Central memory CD8-positive, alpha-beta T cell (primary cell): Measurements from ENCODE around the gene TRAPPC12.

Experiments
- ATAC-seq: fragments of 150-1000 bp; cut with Tn5 transposase; replicated peaks from 2 replicates; pipeline ENCODE4 v1.10.0; 2022; ENCODE audit warnings: mild to moderate bottlenecking, moderate FRiP score, moderate number of reproducible peaks; ENCODE audit not compliant: poor library complexity, severe bottlenecking; ENCODE audit errors: extremely low read depth
- DNase-seq, 2 donors: peaks; one replicate each; pipeline ENCODE4 v3.0.0; 2021; ENCODE audit warnings: low spot score in 2 of 2
- H3K27ac Mint-ChIP-seq: one replicate; pipeline ENCODE4 v1.8.0; 2022; ENCODE audit warnings: low read depth, mild to moderate bottlenecking, moderate library complexity, mixed read lengths
- H3K27me3 Mint-ChIP-seq: one replicate; pipeline ENCODE4 v1.8.0; 2022; ENCODE audit warnings: mixed read lengths
- H3K36me3 Mint-ChIP-seq: one replicate; pipeline ENCODE4 v1.8.0; 2022; ENCODE audit warnings: mild to moderate bottlenecking, moderate library complexity, mixed read lengths; ENCODE audit not compliant: insufficient read depth
- H3K4me1 Mint-ChIP-seq: one replicate; pipeline ENCODE4 v1.8.0; 2022; ENCODE audit warnings: mixed read lengths
- H3K4me3 Mint-ChIP-seq: one replicate; pipeline ENCODE4 v1.8.0; 2022; ENCODE audit warnings: mild to moderate bottlenecking, moderate library complexity, mixed read lengths
- H3K9me3 Mint-ChIP-seq: one replicate; pipeline ENCODE4 v1.8.0; 2022; ENCODE audit warnings: mixed read lengths

The TRAPPC12 gene

DNA sequence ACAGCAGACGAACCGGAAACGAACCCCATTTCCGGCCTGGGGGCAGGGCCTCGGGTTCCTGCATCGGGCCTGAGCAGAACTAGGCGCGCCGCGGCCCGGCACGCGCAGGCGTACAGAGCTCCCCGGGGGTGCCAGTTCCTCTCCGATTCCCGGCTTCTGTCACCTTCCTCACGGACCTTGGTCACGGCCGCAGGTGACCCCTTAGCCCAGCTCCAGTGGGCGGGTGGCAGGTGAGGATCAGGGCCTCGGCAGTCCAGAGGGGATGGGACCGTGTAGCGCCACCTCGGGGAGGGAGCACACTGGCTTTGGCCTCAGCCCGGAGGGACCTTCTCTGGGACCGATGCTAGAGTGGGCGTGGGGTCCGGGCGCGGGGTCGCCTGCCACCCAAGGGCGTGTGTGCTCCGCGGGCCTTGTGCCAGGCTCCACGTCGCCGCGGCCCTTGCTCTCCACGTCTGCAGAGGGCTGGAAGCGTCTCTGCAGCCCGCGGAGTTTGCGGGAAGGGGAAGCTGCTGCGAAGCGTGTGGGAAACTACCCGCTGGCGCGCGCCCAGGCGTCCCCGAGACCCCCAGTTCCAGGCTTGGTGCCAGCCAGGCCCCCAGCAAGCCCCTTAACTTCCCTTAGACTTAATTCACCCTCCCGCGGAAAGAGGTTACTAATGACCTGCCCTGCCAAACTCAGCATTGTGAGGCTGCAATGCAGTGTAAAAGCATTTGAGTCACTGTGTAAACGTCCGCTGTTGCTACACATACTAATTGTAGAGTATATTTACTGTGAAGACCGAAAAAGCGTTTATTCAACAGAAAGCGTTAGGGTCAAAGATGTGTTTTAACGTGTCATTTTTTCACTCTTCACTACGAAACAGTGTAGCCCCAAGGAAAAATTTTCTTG lies at the start of gene TRAPPC12:
Gene TRAPPC12, plus strand, starts transcription at position 48 of the 888 bp plus-strand sequence. CDS start 7,930 bp downstream, outside the sequence.
- no peaks in the 10 kb centered on the region for H3K9me3 Mint-ChIP-seq
- H3K4me1 Mint-ChIP-seq, result peaks cover 42% of the 10 kb centered on the region
- peaks cover 44% of the 10 kb centered on the region for H3K36me3 Mint-ChIP-seq
- H3K27ac Mint-ChIP-seq, result peak within 1 kb of the TSS; percentile 97
- DNase-seq (peak; percentile 86 to 87), ATAC-seq (peak; percentile 75)
- no peaks in the 10 kb centered on the region for H3K27me3 Mint-ChIP-seq
- H3K4me3 Mint-ChIP-seq, result peak within 1 kb of the TSS; percentile 98

DNA sequence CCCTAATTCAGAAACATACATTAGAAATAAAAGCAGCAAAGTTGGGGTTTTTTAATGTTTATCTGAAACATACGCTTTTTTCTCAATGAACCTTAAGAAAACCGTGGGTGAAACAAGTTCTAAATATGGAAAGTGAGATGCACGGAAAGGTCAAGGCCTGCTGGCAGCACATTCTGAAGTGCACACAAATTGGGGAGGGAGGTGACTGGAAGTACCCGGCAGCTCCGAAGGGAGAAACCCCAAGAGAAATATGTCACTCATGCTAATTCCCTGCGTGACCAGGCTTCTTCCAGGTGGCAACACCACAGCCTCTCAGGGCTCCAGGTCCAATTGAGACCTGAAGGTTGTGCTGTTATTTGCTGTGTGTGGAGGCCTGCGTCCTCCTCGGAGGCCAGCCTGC lies 47.4 kb upstream of the TRAPPC12 start:
- no peak for ATAC-seq
- H3K27ac Mint-ChIP-seq, result no peak overlapping the region
- no peaks in the 10 kb centered on the region for H3K9me3 Mint-ChIP-seq
- DNase-seq, result no peak
- H3K4me1 Mint-ChIP-seq, result peaks cover 30% of the 10 kb centered on the region
- peaks cover 16% of the 10 kb centered on the region for H3K36me3 Mint-ChIP-seq
- no peak overlapping the region for H3K4me3 Mint-ChIP-seq
- H3K27me3 Mint-ChIP-seq, result no peaks in the 10 kb centered on the region

DNA sequence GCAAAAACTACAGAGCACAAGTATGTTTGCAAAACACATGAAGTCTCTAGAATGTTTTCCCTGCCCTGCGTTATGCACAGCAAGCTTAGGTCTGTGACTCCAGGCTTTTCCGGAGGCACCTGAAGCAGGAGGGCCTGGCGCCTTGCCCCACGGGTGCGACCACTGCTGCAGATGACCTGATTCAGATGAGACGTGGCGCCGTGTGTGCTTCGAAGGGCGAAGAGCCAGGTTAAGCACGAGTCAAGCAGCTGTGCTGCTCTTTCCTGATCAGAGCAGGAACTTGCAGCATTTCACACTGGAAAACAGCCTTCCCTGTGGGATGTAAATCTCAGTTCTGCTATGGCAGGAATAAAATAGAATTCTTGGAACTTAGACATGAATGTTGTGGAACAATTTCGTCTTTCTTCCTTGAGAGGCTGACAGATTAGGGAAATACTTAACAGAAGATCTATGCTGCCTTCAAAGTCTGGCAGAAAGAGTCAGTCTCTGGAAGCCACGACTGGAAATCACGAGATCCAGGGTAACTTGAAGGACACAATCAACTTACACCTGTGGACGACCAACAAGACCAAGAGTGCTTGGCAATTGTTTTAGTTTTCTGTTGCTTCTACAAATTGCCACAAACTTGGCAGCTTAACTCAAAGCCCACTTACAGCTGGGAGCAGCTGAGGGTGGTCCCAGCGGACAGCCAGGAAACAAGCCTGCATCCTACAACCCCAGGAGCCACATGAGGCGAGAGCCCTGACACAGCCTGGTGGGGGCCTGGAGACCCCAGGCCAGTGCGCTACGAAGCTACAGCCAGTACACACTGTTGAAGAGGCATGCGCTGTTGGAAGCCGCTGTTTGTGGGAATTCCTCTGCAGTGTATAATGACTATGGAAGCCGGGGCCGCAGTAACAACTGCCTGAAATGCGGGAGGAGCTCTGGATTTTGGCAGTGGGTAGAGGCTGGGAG lies 44.8 kb upstream of the TRAPPC12 start:
- H3K36me3 Mint-ChIP-seq, result peaks cover 15% of the 10 kb centered on the region

DNA sequence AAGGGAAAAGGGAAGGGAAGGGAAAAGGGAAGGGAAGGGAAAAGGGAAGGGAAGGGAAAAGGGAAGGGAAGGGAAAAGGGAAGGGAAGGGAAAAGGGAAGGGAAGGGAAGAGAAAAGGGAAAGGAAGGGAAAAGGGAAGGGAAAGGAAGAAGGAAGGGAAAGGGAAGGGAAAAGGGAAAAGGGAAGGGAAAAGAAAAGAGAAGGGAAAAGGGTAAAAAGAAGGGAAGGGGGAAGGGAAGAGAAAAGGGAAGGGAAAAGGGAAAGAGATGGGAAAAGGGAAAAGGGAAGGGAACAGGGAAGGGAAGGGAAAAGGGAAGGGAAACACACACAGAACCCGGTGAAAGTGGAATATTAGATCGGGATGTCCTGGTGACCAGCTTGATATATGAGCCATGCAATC lies 42.6 kb upstream of the TRAPPC12 start:
- H3K9me3 Mint-ChIP-seq, result no peaks in the 10 kb centered on the region
- DNase-seq (no peak), ATAC-seq (no peak)
- H3K27me3 Mint-ChIP-seq, result no peaks in the 10 kb centered on the region
- H3K27ac Mint-ChIP-seq, result peak overlapping the region; percentile 87
- H3K4me1 Mint-ChIP-seq, result peaks cover 13% of the 10 kb centered on the region
- no peak overlapping the region for H3K4me3 Mint-ChIP-seq
- peaks cover 11% of the 10 kb centered on the region for H3K36me3 Mint-ChIP-seq

More for the DNA sequence above, 44.8 kb upstream of the TRAPPC12 start:
- no peak for ATAC-seq
- Mint-ChIP-seq H3K4me3 (no peak overlapping the region), H3K27ac (no peak overlapping the region), H3K27me3 (no peaks in the 10 kb centered on the region), H3K9me3 (no peaks in the 10 kb centered on the region), H3K4me1 (peaks cover 22% of the 10 kb centered on the region)
- DNase-seq, result no peak

DNA sequence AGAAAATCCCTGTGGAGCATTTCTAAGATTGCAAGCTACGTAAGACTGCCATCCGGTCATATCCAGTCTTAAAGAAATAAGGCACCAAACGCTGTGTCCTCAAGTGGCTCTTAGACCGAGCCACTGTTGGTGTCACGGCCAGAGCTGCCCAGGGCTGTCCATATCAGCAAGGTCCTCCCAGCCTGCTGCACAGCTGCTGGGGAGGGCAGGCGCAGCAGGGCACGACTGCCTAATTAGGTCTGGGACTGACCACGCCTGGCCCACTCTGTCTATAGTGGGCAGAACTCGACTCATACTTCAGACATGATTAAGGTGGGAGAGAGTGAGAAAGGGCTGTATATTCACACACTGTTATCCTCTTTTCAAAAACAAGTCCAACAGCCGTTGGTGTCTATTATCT lies 41.2 kb upstream of the TRAPPC12 start:
- Mint-ChIP-seq H3K4me1 (peaks cover 13% of the 10 kb centered on the region), H3K27me3 (no peaks in the 10 kb centered on the region), H3K36me3 (peaks cover 8% of the 10 kb centered on the region), H3K4me3 (no peak overlapping the region), H3K27ac (no peak overlapping the region), H3K9me3 (no peaks in the 10 kb centered on the region)
- no peak for ATAC-seq
- DNase-seq, result no peak

DNA sequence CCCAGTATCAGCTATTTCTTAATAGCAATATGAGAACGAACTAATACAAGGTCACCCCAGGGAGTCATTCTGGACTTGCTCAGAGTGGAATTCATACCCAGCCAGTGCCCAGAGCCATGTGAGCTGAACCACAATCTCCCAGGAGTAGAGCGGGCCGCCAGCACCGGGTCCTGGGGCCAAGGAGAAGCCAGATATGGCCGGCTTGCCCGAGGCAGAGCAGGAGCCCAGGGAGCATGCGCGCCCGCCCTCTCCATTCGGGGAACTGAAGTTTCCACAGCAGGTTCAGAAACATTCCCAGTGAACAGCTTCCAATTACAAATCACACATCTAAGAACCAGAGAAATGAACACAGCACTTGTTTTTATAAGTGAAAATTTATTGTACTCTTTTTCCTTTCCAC lies 39.4 kb upstream of the TRAPPC12 start:
- DNase-seq (no peak), ATAC-seq (no peak)
- Mint-ChIP-seq H3K27ac (no peak overlapping the region), H3K4me3 (no peak overlapping the region), H3K27me3 (no peaks in the 10 kb centered on the region), H3K9me3 (no peaks in the 10 kb centered on the region), H3K4me1 (peaks cover 13% of the 10 kb centered on the region), H3K36me3 (peaks cover 8% of the 10 kb centered on the region)

DNA sequence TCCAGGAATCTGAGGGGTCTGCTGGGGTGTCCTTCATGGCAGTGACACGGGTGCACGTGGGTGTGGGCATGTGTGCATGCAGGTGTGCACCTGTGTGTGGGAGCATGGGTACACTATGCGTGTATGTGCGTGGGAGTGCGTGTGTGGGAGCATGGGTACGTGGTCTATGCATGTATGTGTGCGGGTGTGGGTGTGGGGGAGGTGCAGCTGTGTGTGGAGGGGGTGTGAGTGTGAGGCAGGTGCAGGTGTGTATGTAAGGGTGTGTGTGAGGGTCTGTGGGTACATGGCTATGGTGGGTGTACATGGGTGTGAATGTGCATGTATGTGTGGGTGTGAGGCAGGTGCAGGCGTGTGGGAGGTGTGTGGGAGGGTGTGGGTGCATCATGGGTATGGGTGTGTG lies 38.2 kb upstream of the TRAPPC12 start:
- no peak overlapping the region for H3K27ac Mint-ChIP-seq
- ATAC-seq, result no peak
- H3K27me3 Mint-ChIP-seq, result no peaks in the 10 kb centered on the region
- DNase-seq, result no peak
- peaks cover 7% of the 10 kb centered on the region for H3K36me3 Mint-ChIP-seq
- H3K9me3 Mint-ChIP-seq, result no peaks in the 10 kb centered on the region
- H3K4me3 Mint-ChIP-seq, result no peak overlapping the region
- H3K4me1 Mint-ChIP-seq, result peaks cover 5% of the 10 kb centered on the region

DNA sequence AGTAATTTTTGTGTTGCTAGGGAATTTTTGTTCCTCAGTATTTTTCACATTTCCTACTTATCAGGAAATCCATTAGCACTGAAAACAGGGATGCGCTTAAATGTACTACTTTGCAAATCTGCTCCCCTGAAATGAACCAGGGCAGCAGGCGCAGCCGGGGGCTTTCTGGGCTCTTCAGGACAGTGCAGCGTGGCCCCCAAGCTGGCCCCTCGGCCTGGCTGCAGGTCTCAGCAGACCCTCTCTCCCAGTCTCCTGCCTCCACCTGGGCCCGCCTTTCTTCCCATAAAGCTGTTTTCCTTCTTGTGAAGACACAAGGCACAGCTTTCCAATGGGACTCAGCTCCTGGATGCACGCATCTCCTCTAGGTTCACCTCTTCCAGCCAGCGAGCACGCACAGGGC lies 37.2 kb upstream of the TRAPPC12 start:
- Mint-ChIP-seq H3K4me3 (no peak overlapping the region), H3K9me3 (no peaks in the 10 kb centered on the region), H3K4me1 (peaks cover 11% of the 10 kb centered on the region), H3K27ac (peak overlapping the region; percentile 4), H3K36me3 (peaks cover 5% of the 10 kb centered on the region), H3K27me3 (no peaks in the 10 kb centered on the region)
- ATAC-seq (no peak), DNase-seq (no peak)

DNA sequence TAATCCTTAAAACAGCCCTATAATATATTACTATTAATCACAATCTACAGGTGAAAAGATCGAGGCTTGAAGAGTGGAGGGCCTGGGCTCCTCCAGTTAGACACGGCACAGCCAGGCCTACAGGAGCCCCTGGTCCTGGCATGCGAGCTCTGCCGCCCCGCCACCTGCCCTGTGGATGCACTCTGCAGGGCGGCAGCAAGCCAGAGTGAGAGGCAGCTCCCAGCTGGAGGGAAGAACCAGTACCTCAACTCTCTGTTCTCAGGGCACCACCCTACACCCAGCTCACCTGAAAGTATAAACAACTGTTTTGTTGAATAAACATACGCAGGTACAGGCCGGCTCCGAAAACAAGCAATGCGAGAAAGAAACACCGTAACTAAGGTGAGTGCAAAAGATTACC lies 36.5 kb upstream of the TRAPPC12 start:
- Mint-ChIP-seq H3K4me1 (peaks cover 17% of the 10 kb centered on the region), H3K4me3 (no peak overlapping the region), H3K36me3 (peaks cover 3% of the 10 kb centered on the region), H3K9me3 (no peaks in the 10 kb centered on the region), H3K27me3 (no peaks in the 10 kb centered on the region), H3K27ac (peak overlapping the region; percentile 4)
- DNase-seq (no peak), ATAC-seq (no peak)

DNA sequence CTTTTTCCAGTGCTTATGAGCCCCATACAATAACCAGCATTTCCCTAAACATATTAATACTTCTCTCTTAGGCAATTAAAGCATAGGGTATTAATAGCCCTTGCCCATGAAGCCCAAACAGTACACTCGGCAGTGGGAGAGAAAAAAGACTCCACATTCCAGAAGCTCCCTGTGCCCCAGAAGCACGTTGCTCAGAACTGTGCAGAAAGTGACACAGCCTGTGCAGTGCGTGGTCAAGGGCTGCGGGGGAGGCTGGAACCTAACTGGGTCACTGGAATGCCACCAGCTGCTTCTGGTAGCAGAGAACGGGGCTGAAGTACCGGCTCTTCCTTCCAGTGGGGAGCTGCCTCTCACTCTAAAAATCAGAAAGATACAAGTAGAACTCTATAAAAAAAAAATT lies 34.6 kb upstream of the TRAPPC12 start:
- no peaks in the 10 kb centered on the region for H3K27me3 Mint-ChIP-seq
- no peak for ATAC-seq

DNA sequence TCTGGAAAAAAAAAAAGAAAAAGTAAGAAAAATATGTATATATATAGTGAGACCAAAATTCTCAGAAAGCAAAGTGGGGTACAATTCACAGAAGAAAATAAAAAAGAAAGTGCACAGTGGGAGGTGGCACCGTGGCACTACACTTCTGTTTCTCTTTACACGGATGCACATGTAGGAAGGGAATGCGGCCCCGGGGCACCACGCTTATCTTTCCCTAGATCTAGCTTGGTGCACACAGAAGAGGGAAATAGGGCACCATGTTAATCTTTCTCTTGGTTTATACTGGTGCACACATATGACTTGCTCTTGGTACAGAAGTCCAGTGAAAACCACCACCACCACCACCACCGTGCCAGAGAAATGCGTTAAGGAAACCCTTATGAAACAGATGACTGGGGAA lies 33.9 kb upstream of the TRAPPC12 start:
- H3K27ac Mint-ChIP-seq, result no peak overlapping the region
- H3K4me3 Mint-ChIP-seq, result no peak overlapping the region
- peaks cover 5% of the 10 kb centered on the region for H3K9me3 Mint-ChIP-seq
- H3K36me3 Mint-ChIP-seq, result peaks cover 3% of the 10 kb centered on the region
- no peaks in the 10 kb centered on the region for H3K27me3 Mint-ChIP-seq
- H3K4me1 Mint-ChIP-seq, result peaks cover 17% of the 10 kb centered on the region
- DNase-seq (no peak), ATAC-seq (no peak)

More for the DNA sequence above, 34.6 kb upstream of the TRAPPC12 start:
- H3K4me3 Mint-ChIP-seq, result no peak overlapping the region
- no peaks in the 10 kb centered on the region for H3K9me3 Mint-ChIP-seq
- no peak overlapping the region for H3K27ac Mint-ChIP-seq
- peaks cover 3% of the 10 kb centered on the region for H3K36me3 Mint-ChIP-seq
- DNase-seq, result no peak
- H3K4me1 Mint-ChIP-seq, result peaks cover 17% of the 10 kb centered on the region

DNA sequence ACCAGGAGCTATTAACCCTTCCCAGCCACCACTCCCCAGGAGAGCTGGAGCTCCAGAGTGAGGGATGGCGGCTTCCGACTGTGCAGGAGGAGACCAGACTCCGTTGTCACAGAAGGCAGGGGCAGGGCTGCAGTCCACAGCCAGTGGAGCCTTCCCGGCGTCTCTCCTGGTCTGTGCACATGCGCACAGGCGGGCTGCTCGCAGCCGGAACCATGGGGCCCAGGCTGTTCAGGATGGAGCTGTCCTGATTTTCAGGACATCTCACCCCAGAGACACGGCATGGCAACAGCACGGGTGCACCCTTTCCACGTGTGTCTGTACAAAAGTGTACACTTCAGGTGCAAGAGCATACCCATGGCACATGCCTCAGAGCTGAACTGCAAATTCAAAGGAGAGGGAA lies 30.7 kb upstream of the TRAPPC12 start:
- DNase-seq (no peak), ATAC-seq (no peak)
- Mint-ChIP-seq H3K27me3 (no peaks in the 10 kb centered on the region), H3K36me3 (peaks cover 10% of the 10 kb centered on the region), H3K4me1 (peaks cover 12% of the 10 kb centered on the region), H3K4me3 (no peak overlapping the region), H3K9me3 (peaks cover 10% of the 10 kb centered on the region), H3K27ac (no peak overlapping the region)
